Measurements from ENCODE around the gene FAM200B.

DNA sequence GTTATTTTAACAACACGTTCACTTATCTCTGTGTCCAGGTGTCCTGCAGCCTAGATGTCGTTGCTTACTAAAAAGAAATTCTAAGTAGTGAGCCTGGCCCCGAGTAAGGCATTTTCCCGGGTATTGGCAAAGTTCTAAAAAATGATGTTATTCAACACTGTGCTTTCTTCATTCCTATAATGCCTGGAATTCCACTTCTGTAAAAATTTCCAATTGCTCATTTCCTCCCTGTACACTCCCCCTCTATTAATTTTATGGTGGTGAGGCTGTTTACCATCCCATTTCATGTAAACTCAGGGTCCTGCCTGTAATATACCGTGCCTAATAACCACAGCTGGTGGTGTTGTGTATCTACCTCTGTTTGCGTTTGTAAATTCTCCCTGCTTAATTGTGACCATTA lies 35.5 kb downstream of the FAM200B start:
- TF ChIP-seq, protein P1, sequence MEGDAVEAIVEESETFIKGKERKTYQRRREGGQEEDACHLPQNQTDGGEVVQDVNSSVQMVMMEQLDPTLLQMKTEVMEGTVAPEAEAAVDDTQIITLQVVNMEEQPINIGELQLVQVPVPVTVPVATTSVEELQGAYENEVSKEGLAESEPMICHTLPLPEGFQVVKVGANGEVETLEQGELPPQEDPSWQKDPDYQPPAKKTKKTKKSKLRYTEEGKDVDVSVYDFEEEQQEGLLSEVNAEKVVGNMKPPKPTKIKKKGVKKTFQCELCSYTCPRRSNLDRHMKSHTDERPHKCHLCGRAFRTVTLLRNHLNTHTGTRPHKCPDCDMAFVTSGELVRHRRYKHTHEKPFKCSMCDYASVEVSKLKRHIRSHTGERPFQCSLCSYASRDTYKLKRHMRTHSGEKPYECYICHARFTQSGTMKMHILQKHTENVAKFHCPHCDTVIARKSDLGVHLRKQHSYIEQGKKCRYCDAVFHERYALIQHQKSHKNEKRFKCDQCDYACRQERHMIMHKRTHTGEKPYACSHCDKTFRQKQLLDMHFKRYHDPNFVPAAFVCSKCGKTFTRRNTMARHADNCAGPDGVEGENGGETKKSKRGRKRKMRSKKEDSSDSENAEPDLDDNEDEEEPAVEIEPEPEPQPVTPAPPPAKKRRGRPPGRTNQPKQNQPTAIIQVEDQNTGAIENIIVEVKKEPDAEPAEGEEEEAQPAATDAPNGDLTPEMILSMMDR (IDR thresholded peaks at IDR 0.05) = no peak
- TF ChIP-seq POLR2A (IDR thresholded peaks at IDR 0.05) = no peak
